ENCODE measurements around the gene RNF25. TPM values are rescaled to one million over a fixed set of nuclear protein-coding genes. Genes with fewer than 3 reads are reported as not detected.

The RNF25 gene
- total RNA-seq, 1 experiment from 2014 or later, result 40.7 TPM

DNA sequence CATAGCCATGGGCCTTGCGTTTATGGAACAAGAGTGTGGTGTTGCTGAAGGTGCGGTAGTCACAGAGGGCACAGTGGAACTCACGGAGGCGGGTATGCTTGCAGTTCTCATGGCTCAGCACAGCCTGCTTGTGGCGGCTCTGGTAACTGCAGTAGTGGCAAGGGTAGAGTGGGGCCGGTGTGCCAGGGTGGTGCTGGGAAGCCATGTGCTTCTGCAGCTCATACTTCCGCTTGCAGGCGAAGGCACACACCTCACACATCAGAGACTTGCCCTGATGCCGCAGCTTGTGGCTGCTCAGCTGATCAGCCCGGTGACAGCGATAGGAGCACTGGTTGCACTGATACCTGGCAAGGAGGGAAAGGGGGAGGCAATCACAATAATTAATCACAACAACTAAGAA, 27.1 kb downstream of the RNF25 start:
- Histone ChIP-seq H2BK12ac (ENCODE audit: insufficient read length, low read depth, low read length) (no peak overlapping the region), H3K23ac (ENCODE audit: insufficient read length, low read depth, low read length) (no peak overlapping the region), H3K9me3 (ENCODE audit: control insufficient read depth, low read depth, low read length) (no peaks in the 10 kb centered on the region), H3K56ac (ENCODE audit: insufficient read length, low read depth, low read length) (no peak overlapping the region), H3K79me1 (ENCODE audit: insufficient read depth, low read depth, low read length, poor library complexity, severe bottlenecking) (no peaks in the 10 kb centered on the region), H2BK120ac (ENCODE audit: low read depth, low read length, poor library complexity, severe bottlenecking) (no peak overlapping the region), H3K27ac (ENCODE audit: insufficient read length, low read depth, low read length) (no peak overlapping the region), H4K20me1 (ENCODE audit: control insufficient read depth, insufficient read depth, insufficient read length) (no peaks in the 10 kb centered on the region), H2AK5ac (ENCODE audit: insufficient read length, low read length) (no peak overlapping the region), H3K79me2 (ENCODE audit: insufficient read depth, low read length) (no peaks in the 10 kb centered on the region), H3T11ph (ENCODE audit: low read length) (no peak overlapping the region), H3K23me2 (ENCODE audit: insufficient read length, low read depth, low read length, poor library complexity, severe bottlenecking) (no peaks in the 10 kb centered on the region), H3K14ac (ENCODE audit: insufficient read depth, low read length) (no peak overlapping the region), H2BK5ac (ENCODE audit: insufficient read length, low read length) (no peak overlapping the region), H3K4me2 (ENCODE audit: insufficient read depth, insufficient read length, low read length) (no peak overlapping the region), H3K27me3 (ENCODE audit: insufficient read depth, low read length) (no peaks in the 10 kb centered on the region), H4K8ac (replicated peaks; ENCODE audit: insufficient read length, low read depth, low read length) (no peak overlapping the region), H2AFZ (ENCODE audit: low read length) (no peak overlapping the region), H3K18ac (ENCODE audit: insufficient read length, low read depth, low read length) (no peak overlapping the region), H2BK15ac (ENCODE audit: low read depth, low read length) (no peak overlapping the region), H2BK20ac (ENCODE audit: low read depth, low read length, poor library complexity, severe bottlenecking) (no peak overlapping the region), H4K5ac (ENCODE audit: insufficient read length, low read depth, low read length) (no peak overlapping the region), H3K4me1 (ENCODE audit: insufficient read depth, low read length) (no peaks in the 10 kb centered on the region), H4K91ac (ENCODE audit: insufficient read length, low read depth, low read length) (no peak overlapping the region), H3K9ac (ENCODE audit: extremely low read depth, insufficient read length, low read length) (no peak overlapping the region), H3K4ac (ENCODE audit: low read depth, low read length) (no peak overlapping the region)
- H3K36me3 Mint-ChIP-seq (ENCODE audit: insufficient read depth in 1 of 3, low read depth in 3 of 3), result peaks cover 41 to 79% (median 78%) of the 10 kb centered on the region in 3 experiments; a peak in 6 of 7 replicates
- no peak overlapping the region for H3K4me3 Mint-ChIP-seq
- no peaks in the 10 kb centered on the region for H3K4me1 Mint-ChIP-seq
- DNase-seq, result no peak
- no peaks in the 10 kb centered on the region for H3K27me3 Mint-ChIP-seq (ENCODE audit: low read depth)
- H3K27ac Mint-ChIP-seq, result peak overlapping the region in 1 of 3 experiments; percentile 33; a peak in 1 of 7 replicates
- TF ChIP-seq, protein P1, sequence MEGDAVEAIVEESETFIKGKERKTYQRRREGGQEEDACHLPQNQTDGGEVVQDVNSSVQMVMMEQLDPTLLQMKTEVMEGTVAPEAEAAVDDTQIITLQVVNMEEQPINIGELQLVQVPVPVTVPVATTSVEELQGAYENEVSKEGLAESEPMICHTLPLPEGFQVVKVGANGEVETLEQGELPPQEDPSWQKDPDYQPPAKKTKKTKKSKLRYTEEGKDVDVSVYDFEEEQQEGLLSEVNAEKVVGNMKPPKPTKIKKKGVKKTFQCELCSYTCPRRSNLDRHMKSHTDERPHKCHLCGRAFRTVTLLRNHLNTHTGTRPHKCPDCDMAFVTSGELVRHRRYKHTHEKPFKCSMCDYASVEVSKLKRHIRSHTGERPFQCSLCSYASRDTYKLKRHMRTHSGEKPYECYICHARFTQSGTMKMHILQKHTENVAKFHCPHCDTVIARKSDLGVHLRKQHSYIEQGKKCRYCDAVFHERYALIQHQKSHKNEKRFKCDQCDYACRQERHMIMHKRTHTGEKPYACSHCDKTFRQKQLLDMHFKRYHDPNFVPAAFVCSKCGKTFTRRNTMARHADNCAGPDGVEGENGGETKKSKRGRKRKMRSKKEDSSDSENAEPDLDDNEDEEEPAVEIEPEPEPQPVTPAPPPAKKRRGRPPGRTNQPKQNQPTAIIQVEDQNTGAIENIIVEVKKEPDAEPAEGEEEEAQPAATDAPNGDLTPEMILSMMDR (conservative IDR thresholded peaks at IDR 0.05), result no peak
- whole genome bisulfite sequencing (ENCODE audit: extremely low coverage, insufficient read length, low lambda C conversion rate), result no CpG with 5 or more reads among the region's 11 CpGs
- no peaks in the 10 kb centered on the region for H3K9me3 Mint-ChIP-seq

Data from H9 (cell line).